HG02642 (cell line): Measurements from ENCODE around the gene RBM39.
"Not testable (repeated sequence)": the region's sequence is repeated elsewhere in the genome, so short reads cannot be mapped to it uniquely, and the experiment has no call there.

ENCODE experiments used
- ATAC-seq: cut with Tn5 transposase; IDR thresholded peaks from one replicate; pipeline ENCODE4 v1.9.1; 2021; ENCODE audit warnings: mild to moderate bottlenecking; ENCODE audit not compliant: unreplicated experiment, poor library complexity

Gene RBM39

DNA sequence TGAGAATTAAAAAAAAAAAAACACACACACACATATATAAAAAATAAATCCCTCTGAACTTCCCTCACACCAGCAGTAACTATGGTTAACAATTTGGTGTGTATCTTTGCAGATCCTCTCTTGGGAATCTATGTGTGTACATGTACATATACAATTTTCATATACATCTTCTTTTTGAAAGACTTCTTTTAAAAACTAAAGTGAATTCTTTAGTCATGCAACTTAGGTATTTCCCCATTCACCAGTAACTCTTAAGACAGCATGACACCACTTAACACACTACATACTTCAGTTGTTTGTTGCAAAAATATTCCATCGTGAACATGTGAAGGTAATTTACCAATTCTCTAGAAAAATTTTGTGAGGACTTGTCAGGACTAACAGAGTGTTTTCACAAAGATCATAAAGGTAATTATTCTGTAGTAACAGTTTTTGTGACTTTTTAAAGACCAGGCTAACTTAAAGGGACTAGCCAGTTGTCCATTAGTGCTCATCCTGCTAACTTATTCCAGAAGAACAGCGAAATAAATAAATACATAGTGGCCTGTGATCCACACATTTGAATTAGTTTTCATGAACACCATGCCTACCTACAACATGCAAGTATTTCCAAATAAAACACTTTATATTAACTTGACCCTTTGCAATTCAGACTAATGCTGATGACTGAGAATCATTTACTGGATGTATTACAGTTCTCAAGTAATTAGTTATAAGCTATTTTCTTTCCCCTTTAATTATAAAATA, 12.1 kb downstream of the RBM39 start:
- ATAC-seq = no peak

DNA sequence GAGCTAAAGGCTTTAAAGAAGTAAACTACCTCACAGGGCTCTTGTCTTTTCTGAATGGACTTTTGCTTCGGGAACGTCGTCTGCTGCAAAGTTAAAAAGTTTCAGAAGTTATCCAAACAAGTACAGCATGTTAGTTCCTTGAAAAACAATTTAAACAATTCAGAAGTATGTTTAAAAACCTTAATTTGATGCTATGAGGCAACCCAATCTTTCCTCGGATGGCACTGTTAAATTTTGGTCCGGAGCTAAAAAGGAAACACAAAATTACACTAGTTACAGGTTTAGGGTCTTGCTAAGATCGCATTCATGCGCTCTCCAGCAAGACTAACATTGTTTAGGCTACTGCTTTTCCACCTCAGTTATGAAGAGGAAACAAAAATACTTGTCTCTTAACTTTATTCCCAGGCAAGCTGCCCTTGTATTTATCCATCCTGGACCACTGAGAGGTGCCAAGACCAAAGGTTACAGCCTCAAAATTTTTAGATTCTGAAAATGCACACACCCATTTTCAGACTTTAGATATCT, 12.7 kb downstream of the RBM39 start:
- ATAC-seq = no peak

DNA sequence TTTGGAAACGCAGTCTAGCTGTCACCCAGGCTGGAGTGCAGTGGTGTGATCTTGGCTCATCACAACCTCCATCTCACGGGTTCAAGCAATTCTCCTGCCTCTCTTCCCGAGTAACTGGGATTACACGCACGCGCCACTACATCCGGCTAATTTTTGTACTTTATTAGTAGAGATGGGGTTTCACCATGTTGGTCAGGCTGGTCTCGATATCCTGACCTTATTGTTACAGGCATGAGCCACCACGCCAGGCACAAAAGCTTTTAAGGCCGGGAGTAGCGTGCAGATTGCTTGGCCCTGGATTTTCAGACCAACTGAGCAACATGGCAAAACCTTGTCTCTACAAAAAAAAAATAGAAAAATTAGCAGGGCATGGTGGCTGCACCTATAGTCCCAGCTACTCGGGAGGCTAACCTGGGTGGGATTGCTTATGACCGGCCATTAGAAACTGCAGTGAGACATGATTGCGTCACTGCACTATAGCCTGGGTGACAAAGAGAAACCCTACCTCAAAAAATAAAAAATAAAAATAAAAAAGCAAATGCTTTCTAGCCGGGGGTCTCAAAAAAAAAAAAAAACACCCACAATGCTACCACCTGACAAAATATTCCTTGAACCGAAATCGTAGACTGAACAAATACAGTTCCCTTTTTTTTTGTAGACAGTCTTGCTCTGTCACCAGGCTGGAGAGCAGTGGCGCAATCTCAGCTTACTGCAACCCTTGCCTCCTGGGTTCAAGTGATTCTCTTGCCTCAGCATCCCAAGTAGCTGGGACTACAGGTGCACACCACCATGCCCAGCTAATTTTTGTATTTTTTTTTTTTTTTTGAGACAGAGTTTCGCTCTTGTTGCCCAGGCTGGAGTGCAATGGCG, 15.0 kb downstream of the RBM39 start:
- no peak for ATAC-seq

DNA sequence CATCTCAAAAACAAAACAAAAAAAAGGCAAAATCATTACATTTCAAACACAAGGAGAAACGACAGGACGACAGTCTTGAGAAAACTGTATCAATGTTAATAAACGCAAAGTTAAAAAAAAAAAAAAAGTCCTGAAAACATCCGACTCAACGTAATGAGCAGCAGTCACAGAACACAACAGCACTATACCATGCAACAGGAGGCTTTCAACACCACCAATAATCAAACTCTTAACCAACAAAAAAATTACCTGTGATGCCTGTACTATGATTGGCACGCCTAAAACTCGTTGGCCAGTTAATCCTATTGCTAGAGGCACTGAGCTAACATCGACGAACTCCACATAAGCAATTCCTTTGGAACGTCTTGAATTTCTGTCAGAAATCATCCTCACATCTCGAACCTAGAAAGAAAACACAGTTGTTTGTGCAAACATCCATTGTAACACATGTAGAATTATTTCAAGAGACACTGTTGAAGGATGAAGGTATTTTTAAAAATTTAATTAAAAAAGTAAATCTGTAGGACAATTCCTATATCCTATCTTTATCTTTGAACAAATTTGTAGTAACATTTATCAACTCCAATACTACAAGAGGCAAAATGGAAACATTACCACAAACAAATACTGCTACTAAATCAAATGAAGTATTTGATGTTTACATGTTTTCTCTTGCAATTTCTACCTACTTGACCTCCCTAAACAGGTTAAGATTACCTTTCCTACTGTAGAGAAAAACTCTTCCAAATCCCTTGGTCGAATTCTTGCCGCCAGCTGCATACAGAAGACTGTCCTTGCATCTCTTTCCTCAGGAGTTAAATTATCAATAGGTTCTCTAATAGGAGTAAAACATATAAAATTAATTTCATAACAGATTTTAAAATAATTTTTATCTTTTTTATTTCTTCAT, 17.5 kb downstream of the RBM39 start:
- ATAC-seq = no peak

DNA sequence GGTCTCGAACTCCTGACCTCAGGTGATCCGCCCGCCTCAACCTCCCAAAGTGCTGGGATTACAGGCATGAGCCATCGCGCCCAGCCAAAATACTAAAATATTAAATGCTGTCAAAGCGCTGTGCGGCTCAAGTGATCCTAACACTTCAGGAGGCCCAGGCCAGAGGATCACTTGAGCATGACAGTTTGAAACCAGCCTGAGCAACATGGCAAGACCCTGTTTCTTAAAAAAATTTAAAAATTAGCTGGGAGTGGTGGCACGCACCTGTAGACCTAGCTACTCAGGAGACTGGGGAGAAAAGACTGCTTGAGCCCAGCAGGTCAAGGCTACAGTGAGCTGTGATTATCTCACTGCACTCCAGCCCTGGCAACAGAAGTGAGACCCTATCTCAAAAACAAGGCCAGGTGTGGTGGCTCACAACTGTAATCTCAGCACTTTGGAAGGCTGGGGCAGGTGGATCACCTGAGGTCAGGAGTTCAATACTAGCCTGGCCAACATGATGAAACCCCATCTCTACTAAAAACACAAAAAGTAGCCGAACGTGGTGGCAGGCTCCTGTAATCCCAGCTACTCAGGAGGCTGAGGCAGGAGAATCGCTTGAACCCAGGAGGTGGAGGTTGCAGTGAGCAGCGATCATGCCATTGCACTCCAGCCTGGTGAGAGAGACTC, 18.3 kb downstream of the RBM39 start:
- ATAC-seq = not testable (repeated sequence)

DNA sequence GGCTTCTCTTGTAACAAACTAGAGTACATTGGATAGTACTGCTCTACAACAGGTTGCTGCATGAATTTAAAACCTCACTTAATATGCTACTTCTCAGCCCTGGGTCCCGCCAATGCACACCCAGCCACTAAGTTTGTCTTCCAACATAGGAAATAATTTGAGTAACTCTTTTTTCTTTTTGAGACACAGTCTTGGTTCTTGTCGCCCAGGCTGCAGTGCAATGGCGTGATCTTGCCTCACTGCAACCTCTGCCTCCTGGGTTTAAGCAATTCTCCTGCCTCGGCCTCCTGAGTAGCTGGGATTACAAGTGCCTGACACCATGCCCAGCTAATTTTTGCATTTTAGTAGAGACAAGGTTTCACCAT, 18.8 kb downstream of the RBM39 start:
- ATAC-seq = not testable (repeated sequence)

DNA sequence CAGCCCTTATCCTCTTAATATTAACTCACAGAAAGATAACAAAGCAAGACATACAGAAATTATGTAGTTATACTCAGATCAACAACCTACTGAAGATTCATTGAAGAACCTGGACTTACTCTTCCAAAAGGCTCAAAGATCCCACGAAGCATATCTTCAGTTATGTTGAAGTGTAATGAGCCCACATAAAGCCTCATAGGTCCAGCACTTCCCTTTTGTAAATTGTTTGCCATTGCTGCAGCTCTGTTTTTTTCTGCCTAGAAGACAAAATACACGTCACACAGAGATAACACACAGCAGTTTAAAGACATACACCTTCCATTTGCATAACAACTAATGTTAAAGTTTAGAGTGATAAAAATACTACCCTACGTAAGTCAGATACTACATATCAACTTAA, 20.4 kb downstream of the RBM39 start:
- no peak for ATAC-seq

DNA sequence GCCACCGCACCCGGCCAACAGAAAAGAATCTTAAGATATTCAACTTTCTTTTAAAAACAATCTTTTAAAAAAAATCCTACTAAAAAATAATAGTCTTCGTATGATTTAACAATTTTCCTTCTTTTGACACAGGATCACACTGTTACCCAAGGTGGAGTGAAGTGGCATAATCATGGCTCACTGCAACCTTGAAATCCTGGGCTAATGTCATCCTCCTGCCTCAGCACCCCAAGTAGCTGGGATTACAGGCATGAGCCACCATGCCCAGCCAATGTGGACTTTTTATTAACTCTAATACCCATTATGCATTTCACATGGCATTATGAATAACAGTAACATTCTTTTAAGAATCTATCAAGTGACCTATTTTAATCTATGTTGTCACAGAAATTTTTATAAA, 20.8 kb downstream of the RBM39 start:
- ATAC-seq = no peak

DNA sequence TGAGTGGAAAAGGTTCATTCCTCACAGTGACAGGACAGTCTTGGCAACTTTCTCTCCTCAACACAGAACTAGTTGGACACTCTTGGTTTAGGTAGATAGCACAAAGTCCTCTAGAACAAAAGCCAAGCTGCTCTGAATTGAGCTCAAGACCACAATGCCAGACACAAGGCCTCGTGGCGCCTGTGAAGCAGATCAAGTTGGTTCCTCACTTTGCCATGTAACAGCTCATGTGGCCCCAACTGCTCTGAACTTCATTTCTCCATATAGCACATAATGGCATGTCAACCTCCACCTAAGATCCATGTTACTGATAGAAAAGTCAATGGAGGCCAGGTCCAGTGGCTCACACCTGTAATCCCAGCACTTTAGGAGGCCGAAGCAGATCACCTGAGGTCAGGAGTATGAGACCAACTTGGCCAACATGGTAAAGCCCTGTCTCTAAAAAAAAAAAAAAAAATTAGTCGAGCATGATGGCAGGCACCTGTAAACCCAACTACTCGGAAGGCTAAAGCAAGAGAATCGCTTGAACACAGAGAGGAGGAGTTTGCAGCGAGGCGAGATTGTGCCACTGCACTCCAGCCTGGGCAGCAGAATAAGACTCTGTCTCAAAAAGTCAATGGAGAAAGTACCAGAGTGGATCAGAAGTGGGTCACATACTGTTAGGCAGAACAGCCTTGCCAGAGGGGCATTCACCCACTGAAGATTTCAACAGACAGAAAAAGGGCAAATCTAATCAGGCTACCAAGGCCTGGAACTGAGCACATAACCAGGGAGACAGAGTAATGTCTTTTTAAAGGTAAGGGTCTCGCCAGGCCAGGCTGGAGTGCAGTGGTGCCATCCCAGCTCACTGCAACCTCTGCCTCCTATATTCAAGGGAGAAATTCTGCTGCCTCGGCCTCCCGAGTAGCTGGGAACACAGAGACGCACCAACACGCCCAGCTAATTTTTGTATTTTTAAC, 21.6 kb downstream of the RBM39 start:
- no peak for ATAC-seq

DNA sequence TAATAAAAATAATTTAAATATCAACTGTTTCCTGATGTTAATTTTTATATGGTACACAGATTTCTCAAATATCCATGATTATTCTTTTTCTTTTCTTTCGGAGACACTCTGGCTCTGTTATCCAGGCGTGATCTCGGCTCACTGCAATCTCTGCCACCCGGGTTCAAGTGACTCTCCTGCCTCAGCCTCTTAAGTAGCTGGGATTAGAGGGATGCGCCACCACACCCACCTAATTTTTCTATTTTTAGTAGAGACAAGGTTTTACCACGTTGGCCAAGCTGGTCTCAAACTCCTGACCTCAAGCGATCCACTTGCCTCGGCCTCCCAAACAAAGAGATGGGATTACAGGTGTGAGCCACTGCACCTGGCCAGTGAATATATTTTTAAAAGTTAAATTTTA, 22.3 kb downstream of the RBM39 start:
- no peak for ATAC-seq

DNA sequence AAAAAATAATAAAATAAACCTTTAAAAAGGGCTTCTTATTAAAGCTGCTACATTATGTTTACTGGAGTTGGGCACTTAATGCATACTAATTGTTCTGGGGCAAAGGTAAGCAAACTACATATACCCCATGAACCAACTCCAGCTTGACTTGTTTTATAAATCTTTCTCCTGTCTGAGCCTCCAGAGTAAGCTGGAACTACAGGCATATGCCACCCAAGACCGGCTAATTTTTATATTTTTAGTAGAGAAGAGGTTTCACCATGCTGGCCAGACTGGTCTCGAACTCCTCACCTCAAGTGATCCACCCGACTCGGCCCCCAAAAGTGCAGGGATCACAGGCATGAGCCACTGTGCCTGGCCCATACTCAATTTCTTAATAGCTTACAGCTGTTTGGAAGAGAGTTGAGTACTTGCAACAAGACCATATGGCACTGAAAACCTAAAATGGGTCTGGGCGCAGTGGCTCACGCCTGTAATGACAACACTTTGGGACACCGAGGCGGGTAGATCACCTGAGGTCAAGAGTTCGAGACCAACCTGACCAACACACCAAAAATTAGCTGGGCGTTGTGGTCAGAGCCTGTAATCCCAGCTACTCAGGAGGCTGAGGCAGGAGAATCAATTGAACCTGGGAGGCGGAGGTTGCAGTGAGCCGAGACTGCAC, 23.0 kb downstream of the RBM39 start:
- ATAC-seq = no peak

DNA sequence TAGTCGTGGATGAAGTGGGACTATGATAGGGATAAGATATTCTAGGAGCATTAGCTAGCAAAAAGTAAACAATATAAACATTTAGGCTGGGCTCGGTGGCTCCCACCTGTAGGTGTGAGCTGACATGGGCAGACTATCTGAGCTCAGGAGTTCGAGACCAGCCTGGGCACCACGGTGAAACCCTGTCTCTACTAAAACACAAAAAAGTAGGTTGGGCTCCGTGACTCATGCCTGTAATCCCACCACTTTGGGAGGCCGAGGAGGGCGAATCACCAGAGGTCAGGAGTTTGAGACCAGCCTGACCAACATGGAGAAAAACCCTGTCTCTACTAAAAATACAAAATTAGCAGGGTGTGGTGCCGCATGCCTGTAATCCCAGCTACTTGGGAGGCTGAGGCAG, 23.7 kb downstream of the RBM39 start:
- not testable (repeated sequence) for ATAC-seq

DNA sequence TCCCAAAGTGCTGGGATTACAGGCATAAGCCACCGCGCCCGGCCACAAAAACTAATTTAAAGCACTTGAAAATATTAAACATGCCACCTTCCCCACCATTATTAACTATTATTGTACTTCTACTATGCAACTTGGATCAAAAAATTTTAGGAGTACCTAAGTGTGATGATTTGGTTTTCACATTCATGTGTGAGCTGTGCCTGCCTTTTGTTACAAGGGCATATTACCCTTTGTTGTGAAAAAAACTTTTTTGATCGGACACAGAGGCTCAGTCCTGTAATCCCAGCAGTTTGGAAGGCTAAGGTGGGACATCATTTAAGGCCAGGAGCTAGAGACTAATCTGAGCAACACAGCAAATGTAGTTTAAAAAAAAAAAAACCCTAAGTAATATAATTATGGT, 25.7 kb downstream of the RBM39 start:
- ATAC-seq = no peak

DNA sequence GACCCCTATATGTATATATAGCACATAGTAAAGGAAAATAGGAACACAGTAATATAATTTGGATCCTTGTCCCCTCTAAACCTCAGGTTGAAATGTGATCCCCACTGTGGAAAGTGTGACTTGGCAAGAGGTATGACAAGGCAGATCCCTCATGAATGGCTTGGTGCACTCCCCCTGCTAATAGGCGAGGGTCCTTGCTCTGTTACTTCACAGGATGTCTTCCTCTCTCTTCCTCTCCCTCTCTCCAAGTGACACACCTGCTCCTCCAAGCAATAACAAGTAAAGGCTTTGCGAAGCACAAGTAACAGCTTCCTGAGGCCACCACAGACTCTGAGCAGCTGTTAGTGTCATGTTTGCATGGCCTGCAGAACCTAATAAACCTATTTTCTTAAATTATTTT, 26.4 kb downstream of the RBM39 start:
- no peak for ATAC-seq

DNA sequence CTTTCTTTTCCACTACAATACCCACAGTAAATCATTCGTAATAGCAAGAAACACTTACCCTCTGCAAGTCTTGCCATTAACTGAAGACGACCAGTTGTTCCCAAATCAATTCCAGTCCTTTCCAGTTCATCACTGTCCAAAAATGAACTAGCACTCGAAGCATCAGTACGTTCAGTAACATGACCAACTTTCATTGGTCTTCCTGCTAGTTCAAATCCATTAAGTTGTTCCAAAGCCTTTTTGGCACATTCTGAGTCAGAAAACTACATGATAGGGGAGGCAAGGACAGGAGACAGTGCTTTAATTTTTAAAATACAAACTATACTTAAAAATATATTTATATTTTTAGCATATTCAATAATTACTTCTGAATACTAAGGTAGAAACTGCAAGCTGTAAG, 27.9 kb downstream of the RBM39 start:
- ATAC-seq = no peak

DNA sequence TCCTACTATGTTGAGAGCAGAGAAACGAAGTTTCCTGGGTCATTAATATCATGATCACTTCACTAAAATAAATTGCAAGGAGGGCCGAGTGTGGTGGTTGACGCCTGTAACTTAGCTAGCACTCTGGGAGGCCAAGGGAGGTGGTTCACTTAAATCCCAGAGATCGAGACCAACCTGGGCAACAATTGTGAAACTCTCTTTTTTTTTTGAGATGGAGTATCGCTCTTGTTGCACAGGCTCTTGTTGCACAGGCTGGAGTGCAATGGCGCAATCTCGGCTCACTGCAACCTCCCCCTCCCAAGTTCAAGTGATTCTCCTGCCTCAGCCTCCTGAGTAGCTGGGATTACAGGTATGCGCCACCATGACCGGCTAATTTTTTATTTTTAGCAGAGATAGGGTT, 28.9 kb downstream of the RBM39 start:
- ATAC-seq = not testable (repeated sequence)

DNA sequence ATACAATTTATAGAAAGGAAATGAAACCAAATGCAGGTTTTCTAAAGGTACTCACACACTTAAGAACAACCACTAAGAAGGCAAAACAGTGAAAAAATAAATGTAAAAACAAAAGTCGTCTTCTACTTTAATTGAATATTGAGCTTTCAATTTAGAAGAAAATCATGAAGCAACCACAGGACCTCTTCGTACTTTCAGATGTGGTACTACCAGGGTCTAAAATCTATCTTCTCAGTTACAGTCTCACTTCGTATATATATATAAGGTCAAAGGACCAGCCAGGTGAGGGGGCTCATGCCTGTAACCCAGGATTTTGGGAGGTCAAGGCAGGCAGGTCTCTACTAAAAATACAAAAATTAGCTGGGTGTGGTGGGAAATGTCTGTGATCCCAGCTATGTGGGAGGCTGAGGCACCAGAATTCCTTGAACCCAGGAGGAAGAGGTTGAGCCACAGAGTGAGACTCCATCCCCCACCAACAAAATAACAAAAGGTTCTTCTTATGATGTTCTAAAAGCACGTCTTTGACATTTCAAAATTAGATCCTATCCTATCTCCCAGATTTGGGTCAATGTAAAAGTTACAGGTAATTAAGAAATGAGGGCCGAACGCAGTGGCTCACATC, 30.4 kb downstream of the RBM39 start:
- no peak for ATAC-seq
